IMR-90 (cell line): ENCODE measurements around the gene RNF144A.

Source experiments
- BHLHE40 ChIP-seq: fragments of 150-350 bp; IDR thresholded peaks from 2 replicates; pipeline ENCODE4 v1.6.1; 2016; ENCODE audit warnings: mild to moderate bottlenecking, low read depth, low read length
- CHD1 ChIP-seq: IDR thresholded peaks from 2 replicates; pipeline ENCODE4 v1.6.1; 2012; ENCODE audit warnings: low read depth, low read length, improper control_type of control experiment
- POLR2A ChIP-seq: IDR thresholded peaks from 2 replicates; pipeline ENCODE4 v1.6.1; 2012; ENCODE audit warnings: mild to moderate bottlenecking, low read depth, low read length
- RAD21 ChIP-seq: IDR thresholded peaks from 2 replicates; pipeline ENCODE4 v1.6.1; 2012; ENCODE audit warnings: low read length, improper control_type of control experiment
- RFX5 ChIP-seq: IDR thresholded peaks from 2 replicates; pipeline ENCODE4 v1.8.0; 2012; ENCODE audit warnings: low read depth, mild to moderate bottlenecking, low read length, moderate library complexity
- SMC3 ChIP-seq: fragments of 150-350 bp; IDR thresholded peaks from 2 replicates; pipeline ENCODE4 v1.6.1; 2016; ENCODE audit warnings: low read depth, mild to moderate bottlenecking, antibody characterized with exemption, low read length, moderate library complexity
- TF ChIP-seq, protein P1 (sequence below): conservative IDR thresholded peaks from 2 replicates; pipeline ENCODE4 v1.5.1; 2012; ENCODE audit warnings: mild to moderate bottlenecking, low read depth, low read length, improper control_type of control experiment
- TF ChIP-seq, protein P2 (sequence below): fragments of 150-350 bp; IDR thresholded peaks from 2 replicates; pipeline ENCODE4 v1.6.1; 2016; ENCODE audit warnings: low read depth, mild to moderate bottlenecking, low read length, moderate library complexity, borderline replicate concordance

DNA sequence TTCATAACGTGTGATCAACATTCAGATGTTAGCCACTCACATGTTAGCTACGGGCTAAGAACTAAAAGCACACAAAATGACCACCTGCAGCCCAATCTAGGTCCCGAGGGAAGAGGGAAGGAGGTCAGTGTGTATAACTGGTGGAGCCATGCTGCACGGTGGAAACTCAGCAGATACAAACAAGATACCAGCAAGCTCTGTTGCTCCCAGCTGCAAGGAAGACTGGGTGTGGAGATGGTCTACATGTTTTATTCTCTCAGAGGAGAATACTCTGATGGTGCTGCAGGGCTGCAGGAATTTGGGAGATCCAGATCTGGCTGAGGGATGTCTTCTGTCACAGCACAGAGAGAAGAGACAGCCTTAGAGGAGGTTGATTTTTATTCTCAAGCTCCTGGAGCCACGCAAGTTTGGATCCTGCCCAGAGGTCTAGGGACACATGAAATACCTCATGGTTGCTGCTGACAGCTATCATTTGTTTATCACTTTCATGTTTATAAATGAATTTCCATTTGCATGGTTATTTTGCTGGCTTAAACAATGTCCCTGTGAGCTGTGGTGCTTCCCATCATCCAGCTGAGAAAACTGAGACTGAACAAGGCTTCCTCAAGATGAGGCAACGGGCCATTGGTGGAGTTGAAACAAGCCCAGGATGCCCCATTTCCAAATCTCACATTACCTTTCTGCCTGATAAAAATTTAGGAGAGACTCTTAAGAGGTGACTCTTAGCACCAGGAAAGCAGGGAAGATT, 30.9 kb downstream of the RNF144A start:
- TF ChIP-seq, protein P1, sequence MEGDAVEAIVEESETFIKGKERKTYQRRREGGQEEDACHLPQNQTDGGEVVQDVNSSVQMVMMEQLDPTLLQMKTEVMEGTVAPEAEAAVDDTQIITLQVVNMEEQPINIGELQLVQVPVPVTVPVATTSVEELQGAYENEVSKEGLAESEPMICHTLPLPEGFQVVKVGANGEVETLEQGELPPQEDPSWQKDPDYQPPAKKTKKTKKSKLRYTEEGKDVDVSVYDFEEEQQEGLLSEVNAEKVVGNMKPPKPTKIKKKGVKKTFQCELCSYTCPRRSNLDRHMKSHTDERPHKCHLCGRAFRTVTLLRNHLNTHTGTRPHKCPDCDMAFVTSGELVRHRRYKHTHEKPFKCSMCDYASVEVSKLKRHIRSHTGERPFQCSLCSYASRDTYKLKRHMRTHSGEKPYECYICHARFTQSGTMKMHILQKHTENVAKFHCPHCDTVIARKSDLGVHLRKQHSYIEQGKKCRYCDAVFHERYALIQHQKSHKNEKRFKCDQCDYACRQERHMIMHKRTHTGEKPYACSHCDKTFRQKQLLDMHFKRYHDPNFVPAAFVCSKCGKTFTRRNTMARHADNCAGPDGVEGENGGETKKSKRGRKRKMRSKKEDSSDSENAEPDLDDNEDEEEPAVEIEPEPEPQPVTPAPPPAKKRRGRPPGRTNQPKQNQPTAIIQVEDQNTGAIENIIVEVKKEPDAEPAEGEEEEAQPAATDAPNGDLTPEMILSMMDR: no peak
- TF ChIP-seq RAD21 (no peak), RFX5 (no peak), POLR2A (no peak), SMC3 (no peak), BHLHE40 (no peak), CHD1 (no peak)
- TF ChIP-seq, protein P2, sequence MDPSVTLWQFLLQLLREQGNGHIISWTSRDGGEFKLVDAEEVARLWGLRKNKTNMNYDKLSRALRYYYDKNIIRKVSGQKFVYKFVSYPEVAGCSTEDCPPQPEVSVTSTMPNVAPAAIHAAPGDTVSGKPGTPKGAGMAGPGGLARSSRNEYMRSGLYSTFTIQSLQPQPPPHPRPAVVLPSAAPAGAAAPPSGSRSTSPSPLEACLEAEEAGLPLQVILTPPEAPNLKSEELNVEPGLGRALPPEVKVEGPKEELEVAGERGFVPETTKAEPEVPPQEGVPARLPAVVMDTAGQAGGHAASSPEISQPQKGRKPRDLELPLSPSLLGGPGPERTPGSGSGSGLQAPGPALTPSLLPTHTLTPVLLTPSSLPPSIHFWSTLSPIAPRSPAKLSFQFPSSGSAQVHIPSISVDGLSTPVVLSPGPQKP: no peak
